ENCODE data around the gene ATXN1. TPM values are rescaled to one million over a fixed set of nuclear protein-coding genes. Genes with fewer than 3 reads are reported as not detected.

ATXN1 gene
- total RNA-seq, 1 donor, result 48.5 TPM

DNA sequence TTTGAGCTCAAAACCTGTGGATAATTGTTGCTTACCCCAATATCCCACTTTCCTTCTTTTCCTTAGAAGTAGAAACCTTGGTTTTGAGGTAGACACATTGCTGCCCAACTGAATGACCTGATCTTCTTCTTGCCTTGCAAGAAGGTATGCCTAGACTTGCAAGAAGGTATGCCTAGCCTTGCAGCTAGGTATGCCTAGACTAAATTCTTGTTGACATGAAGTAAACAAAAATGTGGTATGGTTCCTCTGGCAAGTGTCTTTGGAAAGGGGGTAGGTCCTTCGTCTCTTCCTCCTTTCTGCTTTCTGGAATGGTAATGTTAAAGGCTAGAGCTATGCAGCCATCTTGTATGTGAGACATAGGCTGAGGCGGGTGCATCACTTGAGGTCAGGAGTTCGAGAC lies 393.7 kb downstream of the ATXN1 start:
- Histone ChIP-seq H3K4me2 (ENCODE audit: insufficient read depth, low read length) (no peak overlapping the region), H3K4me1 (ENCODE audit: insufficient read depth, low read length) (no peaks in the 10 kb centered on the region), H3K9me3 (ENCODE audit: low read depth, low read length) (no peaks in the 10 kb centered on the region), H3K36me3 (ENCODE audit: insufficient read depth, low read length) (no peaks in the 10 kb centered on the region), H3K27ac (ENCODE audit: low read depth, low read length) (no peak overlapping the region), H3K79me2 (ENCODE audit: insufficient read depth, low read length) (no peaks in the 10 kb centered on the region), H3K27me3 (ENCODE audit: insufficient read depth, low read length) (no peaks in the 10 kb centered on the region), H3K4me3 (ENCODE audit: insufficient read depth, low read length) (no peak overlapping the region), H4K20me1 (ENCODE audit: insufficient read depth, low read length) (no peaks in the 10 kb centered on the region), H2AFZ (ENCODE audit: low read length) (no peak overlapping the region)
- DNase-seq (ENCODE audit: insufficient read length, low spot score, missing footprints), result no peak
- TF ChIP-seq, protein P1, sequence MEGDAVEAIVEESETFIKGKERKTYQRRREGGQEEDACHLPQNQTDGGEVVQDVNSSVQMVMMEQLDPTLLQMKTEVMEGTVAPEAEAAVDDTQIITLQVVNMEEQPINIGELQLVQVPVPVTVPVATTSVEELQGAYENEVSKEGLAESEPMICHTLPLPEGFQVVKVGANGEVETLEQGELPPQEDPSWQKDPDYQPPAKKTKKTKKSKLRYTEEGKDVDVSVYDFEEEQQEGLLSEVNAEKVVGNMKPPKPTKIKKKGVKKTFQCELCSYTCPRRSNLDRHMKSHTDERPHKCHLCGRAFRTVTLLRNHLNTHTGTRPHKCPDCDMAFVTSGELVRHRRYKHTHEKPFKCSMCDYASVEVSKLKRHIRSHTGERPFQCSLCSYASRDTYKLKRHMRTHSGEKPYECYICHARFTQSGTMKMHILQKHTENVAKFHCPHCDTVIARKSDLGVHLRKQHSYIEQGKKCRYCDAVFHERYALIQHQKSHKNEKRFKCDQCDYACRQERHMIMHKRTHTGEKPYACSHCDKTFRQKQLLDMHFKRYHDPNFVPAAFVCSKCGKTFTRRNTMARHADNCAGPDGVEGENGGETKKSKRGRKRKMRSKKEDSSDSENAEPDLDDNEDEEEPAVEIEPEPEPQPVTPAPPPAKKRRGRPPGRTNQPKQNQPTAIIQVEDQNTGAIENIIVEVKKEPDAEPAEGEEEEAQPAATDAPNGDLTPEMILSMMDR (IDR thresholded peaks at IDR 0.05; ENCODE audit: extremely low read depth, low read depth, low read length), result no peak

DNA sequence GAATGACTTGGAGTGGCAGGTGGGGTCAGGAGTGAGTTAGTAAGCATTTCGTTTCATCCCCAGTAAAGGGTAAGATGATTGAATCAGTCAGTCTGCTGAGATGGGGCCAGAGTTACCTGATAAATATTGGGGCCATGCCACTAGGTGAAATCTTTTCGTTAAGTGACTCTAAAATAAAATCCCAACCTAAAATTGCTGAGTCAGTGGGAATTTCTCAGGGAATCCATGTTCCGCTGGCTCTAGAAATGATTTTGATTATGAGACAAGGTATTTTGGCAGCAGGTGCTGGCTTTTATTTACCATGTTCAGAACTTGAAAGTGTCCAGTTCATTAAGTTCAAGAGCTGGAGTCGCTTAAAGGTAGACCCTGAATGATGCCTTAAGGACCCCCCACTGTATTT lies 397.5 kb downstream of the ATXN1 start:
- Histone ChIP-seq H3K36me3 (ENCODE audit: insufficient read depth, low read length) (no peaks in the 10 kb centered on the region), H3K4me1 (ENCODE audit: insufficient read depth, low read length) (no peaks in the 10 kb centered on the region), H3K4me2 (ENCODE audit: insufficient read depth, low read length) (no peak overlapping the region), H3K79me2 (ENCODE audit: insufficient read depth, low read length) (no peaks in the 10 kb centered on the region), H3K27me3 (ENCODE audit: insufficient read depth, low read length) (no peaks in the 10 kb centered on the region), H2AFZ (ENCODE audit: low read length) (no peak overlapping the region), H3K27ac (ENCODE audit: low read depth, low read length) (no peak overlapping the region), H3K4me3 (ENCODE audit: insufficient read depth, low read length) (no peak overlapping the region), H3K9me3 (ENCODE audit: low read depth, low read length) (no peaks in the 10 kb centered on the region), H4K20me1 (ENCODE audit: insufficient read depth, low read length) (no peaks in the 10 kb centered on the region)
- no peak for DNase-seq (ENCODE audit: insufficient read length, low spot score, missing footprints)
- TF ChIP-seq, protein P1 (IDR thresholded peaks at IDR 0.05; ENCODE audit: extremely low read depth, low read depth, low read length), result no peak

DNA sequence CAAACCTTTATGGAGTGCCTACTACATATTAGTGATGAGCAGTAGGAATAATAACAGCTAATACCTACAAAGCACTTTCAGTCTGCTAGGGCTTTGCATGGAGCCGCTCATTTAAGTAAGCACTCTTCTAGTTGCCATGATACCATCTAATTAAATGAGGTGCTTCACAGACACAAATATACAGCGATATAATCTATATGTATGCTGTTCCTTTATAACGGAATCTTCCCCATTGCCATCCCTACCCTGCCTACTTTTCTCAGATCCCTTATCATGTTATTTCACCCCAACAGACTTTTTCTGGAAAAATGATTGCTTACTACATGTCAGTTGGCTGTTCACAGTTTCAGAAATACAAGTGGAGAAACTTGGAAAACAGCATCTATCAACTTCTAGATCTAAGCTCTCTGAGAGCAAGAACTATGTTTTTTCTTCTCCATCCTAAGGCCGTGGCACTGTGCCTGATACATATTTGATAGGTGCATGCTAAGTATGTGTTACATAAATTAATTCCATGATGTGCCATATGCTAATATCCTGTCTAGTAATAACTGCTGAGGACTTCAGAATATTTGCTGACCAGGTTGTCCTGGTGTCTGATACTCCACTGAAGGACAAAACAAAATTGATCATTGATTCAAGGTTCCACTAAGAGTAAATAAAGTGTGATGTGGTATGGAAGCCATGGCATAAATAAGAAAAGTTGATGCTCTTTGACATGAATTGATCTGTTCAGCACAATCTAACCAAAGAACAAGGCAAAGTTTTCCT lies 398.3 kb downstream of the ATXN1 start:
- Histone ChIP-seq H3K4me3 (ENCODE audit: insufficient read depth, low read length) (no peak overlapping the region), H3K4me1 (ENCODE audit: insufficient read depth, low read length) (no peaks in the 10 kb centered on the region), H3K36me3 (ENCODE audit: insufficient read depth, low read length) (no peaks in the 10 kb centered on the region), H3K4me2 (ENCODE audit: insufficient read depth, low read length) (no peak overlapping the region), H3K27ac (ENCODE audit: low read depth, low read length) (no peak overlapping the region), H3K79me2 (ENCODE audit: insufficient read depth, low read length) (no peaks in the 10 kb centered on the region), H3K27me3 (ENCODE audit: insufficient read depth, low read length) (no peaks in the 10 kb centered on the region), H2AFZ (ENCODE audit: low read length) (no peak overlapping the region), H4K20me1 (ENCODE audit: insufficient read depth, low read length) (no peaks in the 10 kb centered on the region), H3K9me3 (ENCODE audit: low read depth, low read length) (no peaks in the 10 kb centered on the region)
- TF ChIP-seq, protein P1 (IDR thresholded peaks at IDR 0.05; ENCODE audit: extremely low read depth, low read depth, low read length), result no peak
- no peak for DNase-seq (ENCODE audit: insufficient read length, low spot score, missing footprints)

GRCh38 chr6:16362296-16362695 lies 399.0 kb downstream of the ATXN1 start:
- Histone ChIP-seq H3K4me1 (ENCODE audit: insufficient read depth, low read length) (no peaks in the 10 kb centered on the region), H3K9me3 (ENCODE audit: low read depth, low read length) (no peaks in the 10 kb centered on the region), H4K20me1 (ENCODE audit: insufficient read depth, low read length) (no peaks in the 10 kb centered on the region), H3K4me3 (ENCODE audit: insufficient read depth, low read length) (no peak overlapping the region), H3K36me3 (ENCODE audit: insufficient read depth, low read length) (no peaks in the 10 kb centered on the region), H3K79me2 (ENCODE audit: insufficient read depth, low read length) (no peaks in the 10 kb centered on the region), H3K4me2 (ENCODE audit: insufficient read depth, low read length) (no peak overlapping the region), H2AFZ (ENCODE audit: low read length) (no peak overlapping the region), H3K27ac (ENCODE audit: low read depth, low read length) (no peak overlapping the region), H3K27me3 (ENCODE audit: insufficient read depth, low read length) (no peaks in the 10 kb centered on the region)
- TF ChIP-seq, protein P1 (IDR thresholded peaks at IDR 0.05; ENCODE audit: extremely low read depth, low read depth, low read length), result no peak
- no peak for DNase-seq (ENCODE audit: insufficient read length, low spot score, missing footprints)
